ENCODE measurements around the gene NAV3.

DNA sequence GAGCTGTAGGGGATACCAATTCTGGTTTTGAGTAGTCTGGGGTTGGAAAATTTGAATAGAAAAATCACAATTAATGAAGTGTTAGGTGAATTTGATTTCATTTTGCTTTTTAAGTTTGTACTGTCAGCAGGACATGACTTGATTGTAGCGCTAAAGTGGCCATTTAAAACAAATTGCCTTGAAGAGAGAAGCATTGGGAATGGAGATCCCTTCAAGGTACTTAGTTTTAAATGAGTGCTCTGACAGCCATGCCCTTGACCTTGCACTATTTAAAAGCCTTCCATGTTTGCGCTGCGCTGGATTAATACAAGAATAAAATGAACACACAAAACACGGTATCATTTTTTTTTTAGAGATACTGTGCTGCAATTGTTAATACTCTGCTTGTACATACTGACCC, 345.9 kb downstream of the NAV3 start:
- TF ChIP-seq, protein P1, sequence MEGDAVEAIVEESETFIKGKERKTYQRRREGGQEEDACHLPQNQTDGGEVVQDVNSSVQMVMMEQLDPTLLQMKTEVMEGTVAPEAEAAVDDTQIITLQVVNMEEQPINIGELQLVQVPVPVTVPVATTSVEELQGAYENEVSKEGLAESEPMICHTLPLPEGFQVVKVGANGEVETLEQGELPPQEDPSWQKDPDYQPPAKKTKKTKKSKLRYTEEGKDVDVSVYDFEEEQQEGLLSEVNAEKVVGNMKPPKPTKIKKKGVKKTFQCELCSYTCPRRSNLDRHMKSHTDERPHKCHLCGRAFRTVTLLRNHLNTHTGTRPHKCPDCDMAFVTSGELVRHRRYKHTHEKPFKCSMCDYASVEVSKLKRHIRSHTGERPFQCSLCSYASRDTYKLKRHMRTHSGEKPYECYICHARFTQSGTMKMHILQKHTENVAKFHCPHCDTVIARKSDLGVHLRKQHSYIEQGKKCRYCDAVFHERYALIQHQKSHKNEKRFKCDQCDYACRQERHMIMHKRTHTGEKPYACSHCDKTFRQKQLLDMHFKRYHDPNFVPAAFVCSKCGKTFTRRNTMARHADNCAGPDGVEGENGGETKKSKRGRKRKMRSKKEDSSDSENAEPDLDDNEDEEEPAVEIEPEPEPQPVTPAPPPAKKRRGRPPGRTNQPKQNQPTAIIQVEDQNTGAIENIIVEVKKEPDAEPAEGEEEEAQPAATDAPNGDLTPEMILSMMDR (IDR thresholded peaks at IDR 0.05) = no peak
- TF ChIP-seq EZH2 (IDR thresholded peaks at IDR 0.05) = no peak
- no peak for TF ChIP-seq EZH2phosphoT487 (IDR thresholded peaks at IDR 0.05)

Data from neural progenitor cell (in vitro differentiated cells).